Measurements from ENCODE around the gene FRMPD3.

DNA sequence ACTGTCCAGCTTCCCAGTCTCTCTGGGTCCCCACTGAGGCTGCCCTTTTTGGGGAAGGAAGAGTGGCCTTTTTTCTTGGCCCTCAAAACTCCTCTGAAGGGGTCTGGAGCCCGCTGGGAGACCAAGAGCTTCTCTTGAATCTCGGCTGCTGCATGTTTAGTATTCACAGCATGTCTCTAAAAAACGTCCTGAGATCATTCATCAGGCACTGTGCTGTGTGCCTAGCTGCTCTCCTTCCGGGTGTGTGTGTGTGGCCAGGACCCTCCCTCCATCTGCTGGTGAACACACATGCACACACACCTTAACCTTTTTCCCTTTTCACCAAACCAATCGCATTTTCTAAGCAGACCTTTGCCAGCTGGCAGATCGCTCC lies 841 bp upstream of the FRMPD3 start:
- TF ChIP-seq, protein P1, sequence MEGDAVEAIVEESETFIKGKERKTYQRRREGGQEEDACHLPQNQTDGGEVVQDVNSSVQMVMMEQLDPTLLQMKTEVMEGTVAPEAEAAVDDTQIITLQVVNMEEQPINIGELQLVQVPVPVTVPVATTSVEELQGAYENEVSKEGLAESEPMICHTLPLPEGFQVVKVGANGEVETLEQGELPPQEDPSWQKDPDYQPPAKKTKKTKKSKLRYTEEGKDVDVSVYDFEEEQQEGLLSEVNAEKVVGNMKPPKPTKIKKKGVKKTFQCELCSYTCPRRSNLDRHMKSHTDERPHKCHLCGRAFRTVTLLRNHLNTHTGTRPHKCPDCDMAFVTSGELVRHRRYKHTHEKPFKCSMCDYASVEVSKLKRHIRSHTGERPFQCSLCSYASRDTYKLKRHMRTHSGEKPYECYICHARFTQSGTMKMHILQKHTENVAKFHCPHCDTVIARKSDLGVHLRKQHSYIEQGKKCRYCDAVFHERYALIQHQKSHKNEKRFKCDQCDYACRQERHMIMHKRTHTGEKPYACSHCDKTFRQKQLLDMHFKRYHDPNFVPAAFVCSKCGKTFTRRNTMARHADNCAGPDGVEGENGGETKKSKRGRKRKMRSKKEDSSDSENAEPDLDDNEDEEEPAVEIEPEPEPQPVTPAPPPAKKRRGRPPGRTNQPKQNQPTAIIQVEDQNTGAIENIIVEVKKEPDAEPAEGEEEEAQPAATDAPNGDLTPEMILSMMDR (IDR thresholded peaks at IDR 0.05), result no peak
- TF ChIP-seq POLR2A (IDR thresholded peaks at IDR 0.05) (no peak), POLR2AphosphoS5 (IDR thresholded peaks at IDR 0.05) (no peak)

All from breast epithelium (tissue), 3 donors.